CD14-positive monocyte (primary cell): ENCODE results near the gene THAP7. TPM values are rescaled to one million over a fixed set of nuclear protein-coding genes. Genes with fewer than 3 reads are reported as not detected.
"Not testable (repeated sequence)": the region's sequence is repeated elsewhere in the genome, so short reads cannot be mapped to it uniquely, and the experiment has no call there.

ENCODE experiments used
- DNase-seq, 3 donors: peaks; one replicate each; pipeline ENCODE4 v3.0.0-alpha.2; 2011 to 2022
- H2AFZ ChIP-seq: 2 replicates; pipeline ENCODE4 v1.6.0; 2012; ENCODE audit warnings: mild to moderate bottlenecking, low read depth, low read length, inconsistent platforms; ENCODE audit not compliant: insufficient read depth, poor library complexity, severe bottlenecking
- H3K27ac ChIP-seq, 2 donors: 1 replicate in 1 of 2; 2 replicates in 1 of 2; pipeline ENCODE4 v1.5.1; 2012 to 2013; ENCODE audit warnings: low read length in 2 of 2, control low read depth in 1 of 2, inconsistent platforms in 1 of 2, low read depth in 1 of 2, mild to moderate bottlenecking in 1 of 2
- H3K27me3 ChIP-seq, 2 donors: one replicate each; pipeline versions ENCODE4 v1.6.0 to v1.6.1; 2011 to 2013; ENCODE audit warnings: low read length in 2 of 2; ENCODE audit not compliant: control insufficient read depth in 2 of 2, insufficient read depth in 2 of 2
- H3K36me3 ChIP-seq, 2 donors: replicated peaks in 1 of 2; 1 replicate in 1 of 2; 2 replicates in 1 of 2; pipeline versions ENCODE4 v1.5.1 to v1.6.1; 2012 to 2013; ENCODE audit warnings: low read length in 2 of 2, control low read depth in 1 of 2, inconsistent platforms in 1 of 2, mild to moderate bottlenecking in 1 of 2; ENCODE audit not compliant: insufficient read depth in 2 of 2, control insufficient read depth in 1 of 2
- H3K4me1 ChIP-seq, 2 donors: 1 replicate in 1 of 2; 2 replicates in 1 of 2; pipeline versions ENCODE4 v1.5.1 to v1.6.1; 2012 to 2013; ENCODE audit warnings: low read length in 2 of 2, control low read depth in 1 of 2, inconsistent platforms in 1 of 2, mild to moderate bottlenecking in 1 of 2, moderate library complexity in 1 of 2; ENCODE audit not compliant: insufficient read depth in 2 of 2, control insufficient read depth in 1 of 2
- H3K4me2 ChIP-seq: replicated peaks from 2 replicates; pipeline ENCODE3; 2012; ENCODE audit warnings: low read length, moderate library complexity, mild to moderate bottlenecking; ENCODE audit not compliant: poor library complexity, severe bottlenecking; ENCODE audit errors: extremely low read depth
- H3K4me3 ChIP-seq, 3 experiments: fragments of 200-600 bp in 1 of 3; sonication (generic) in 1 of 3; replicated peaks in 1 of 3; 1 replicate in 2 of 3; 2 replicates in 1 of 3; pipeline ENCODE4 v1.5.1; 2011 to 2013; ENCODE audit warnings: low read length in 3 of 3, mild to moderate bottlenecking in 3 of 3, control low read depth in 2 of 3, low read depth in 2 of 3, inconsistent platforms in 1 of 3, moderate library complexity in 1 of 3
- H3K79me2 ChIP-seq: 2 replicates; pipeline ENCODE4 v1.6.0; 2012; ENCODE audit warnings: mild to moderate bottlenecking, control low read depth, inconsistent platforms, low read length, moderate library complexity; ENCODE audit not compliant: insufficient read depth
- H3K9ac ChIP-seq: 2 replicates; pipeline ENCODE4 v1.6.0; 2017; ENCODE audit warnings: low read length, mild to moderate bottlenecking; ENCODE audit not compliant: insufficient read depth, poor library complexity, severe bottlenecking
- H3K9me3 ChIP-seq, 2 donors: replicated peaks in 1 of 2; 1 replicate in 1 of 2; 2 replicates in 1 of 2; pipeline versions ENCODE4 v1.5.1 to v1.6.1; 2012 to 2013; ENCODE audit warnings: low read length in 2 of 2, control low read depth in 1 of 2; ENCODE audit not compliant: control insufficient read depth in 1 of 2, insufficient read depth in 1 of 2
- H4K20me1 ChIP-seq: 2 replicates; pipeline ENCODE4 v1.6.0; 2012; ENCODE audit warnings: mild to moderate bottlenecking, low read length, control low read depth, moderate library complexity; ENCODE audit not compliant: insufficient read depth
- H3K27ac Mint-ChIP-seq, 7 donors: one replicate each; pipeline ENCODE4 v1.8.0; 2020; ENCODE audit warnings: mild to moderate bottlenecking in 7 of 7, mixed read lengths in 7 of 7, moderate library complexity in 6 of 7, inconsistent platforms in 2 of 7
- H3K27me3 Mint-ChIP-seq, 3 donors: one replicate each; pipeline ENCODE4 v1.8.0; 2021 to 2022; ENCODE audit warnings: low read depth in 3 of 3, mild to moderate bottlenecking in 3 of 3, mixed read lengths in 3 of 3, moderate library complexity in 3 of 3, inconsistent platforms in 1 of 3
- H3K36me3 Mint-ChIP-seq, 2 donors: one replicate each; pipeline ENCODE4 v1.8.0; 2020; ENCODE audit warnings: mixed read lengths in 2 of 2, inconsistent platforms in 1 of 2, mild to moderate bottlenecking in 1 of 2
- H3K4me1 Mint-ChIP-seq: one replicate; pipeline ENCODE4 v1.8.0; 2020; ENCODE audit warnings: mild to moderate bottlenecking, mixed read lengths
- H3K4me3 Mint-ChIP-seq, 2 donors: one replicate each; pipeline ENCODE4 v1.8.0; 2020; ENCODE audit warnings: mild to moderate bottlenecking in 2 of 2, mixed read lengths in 2 of 2, moderate library complexity in 1 of 2
- H3K9me3 Mint-ChIP-seq, 7 donors: one replicate each; pipeline ENCODE4 v1.8.0; 2020 to 2022; ENCODE audit warnings: mixed read lengths in 7 of 7, mild to moderate bottlenecking in 6 of 7, moderate library complexity in 6 of 7, inconsistent platforms in 2 of 7
- WGBS: methylation state at CpG from one replicate; pipeline ENCODE4 v1.1.5; 2013; ENCODE audit warnings: missing lambda C conversion rate; ENCODE audit not compliant: insufficient coverage; 5-methylcytosine and 5-hydroxymethylcytosine counted together
- intact Hi-C, 2 donors: fragments of 100-400 bp; cut with micrococcal nuclease; formaldehyde crosslinking; loops; one replicate each; pipeline versions ENCODE4 v1.15.0 to v1.15.1; 2023
- polyA plus RNA-seq, 3 donors: library from polyadenylated mRNA; depleted of rRNA in 1 of 3; unstranded in 2 of 3; stranded (reverse) in 1 of 3; fragments of 300-500 nt in 2 of 3; fragments of >200 nt in 1 of 3; fragmentation: Illumina TruSeq in 2 of 3; gene quantifications; 1 replicate in 2 of 3; 2 replicates in 1 of 3; pipeline ENCODE4 v1.2.3, GENCODE V29; 2012 to 2021
- TF ChIP-seq, protein P1 (sequence below): fragments of 200-600 bp; IDR thresholded peaks from one replicate; pipeline ENCODE4 v1.8.0; 2022; ENCODE audit warnings: antibody characterized with exemption, mild to moderate bottlenecking

The THAP7 gene
- polyA plus RNA-seq, 3 donors, result 18.4 to 22.9 (median 19.8) TPM

DNA sequence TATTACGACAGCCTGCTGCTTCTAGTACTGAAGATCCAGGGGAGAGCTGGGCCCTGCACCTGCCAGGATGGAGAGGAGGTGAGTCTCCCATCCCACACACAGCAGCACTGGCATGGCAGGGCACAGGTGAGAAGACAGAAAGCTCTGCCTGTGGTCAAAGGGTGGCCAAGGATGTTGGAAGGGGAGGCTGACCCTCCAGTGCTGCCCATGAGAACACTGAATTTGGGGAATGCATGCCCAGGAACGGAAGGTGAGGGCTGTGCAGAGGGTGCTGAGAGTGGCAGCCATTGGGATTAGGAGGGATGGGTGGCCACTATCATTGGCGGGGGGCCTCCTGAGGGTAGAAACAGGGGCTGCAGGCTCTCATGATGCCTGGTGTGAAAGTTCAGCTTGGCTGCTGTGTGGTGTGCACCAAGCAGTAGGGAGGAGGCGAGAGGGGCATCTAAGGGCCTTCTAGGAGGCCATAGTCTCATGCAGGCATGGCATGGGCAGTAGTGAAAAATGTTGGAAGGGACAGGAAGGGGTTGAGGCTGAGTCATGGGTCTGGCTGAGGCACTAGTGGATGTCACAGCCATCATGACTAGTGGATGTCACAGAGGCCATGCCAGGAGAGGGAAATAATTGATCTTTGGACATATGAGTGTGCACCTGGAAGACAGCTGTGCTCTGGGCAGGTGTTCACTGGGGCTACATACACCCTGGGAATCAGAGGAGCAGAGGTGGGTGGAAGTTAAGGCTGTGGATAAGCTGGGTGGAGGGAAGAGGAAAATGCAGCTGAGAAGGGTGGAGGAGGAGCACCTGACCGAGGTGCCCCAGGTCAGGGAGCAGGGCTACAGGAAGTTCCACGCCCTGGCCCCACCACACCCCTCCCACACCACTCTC, 41.3 kb upstream of the THAP7 start:
- WGBS, result 87% methylated on average over 4 of the region's 6 CpGs
- no peak overlapping the region for H2AFZ ChIP-seq
- no peaks in the 10 kb centered on the region for H3K36me3 ChIP-seq
- peaks cover 0 to 5% of the 10 kb centered on the region in 2 donors for H3K27me3 ChIP-seq
- H3K27me3 Mint-ChIP-seq, result peaks cover 14 to 19% (median 17%) of the 10 kb centered on the region in 3 donors
- peaks cover 14 to 21% of the 10 kb centered on the region in 2 donors for H3K4me1 ChIP-seq
- TF ChIP-seq, protein P1, sequence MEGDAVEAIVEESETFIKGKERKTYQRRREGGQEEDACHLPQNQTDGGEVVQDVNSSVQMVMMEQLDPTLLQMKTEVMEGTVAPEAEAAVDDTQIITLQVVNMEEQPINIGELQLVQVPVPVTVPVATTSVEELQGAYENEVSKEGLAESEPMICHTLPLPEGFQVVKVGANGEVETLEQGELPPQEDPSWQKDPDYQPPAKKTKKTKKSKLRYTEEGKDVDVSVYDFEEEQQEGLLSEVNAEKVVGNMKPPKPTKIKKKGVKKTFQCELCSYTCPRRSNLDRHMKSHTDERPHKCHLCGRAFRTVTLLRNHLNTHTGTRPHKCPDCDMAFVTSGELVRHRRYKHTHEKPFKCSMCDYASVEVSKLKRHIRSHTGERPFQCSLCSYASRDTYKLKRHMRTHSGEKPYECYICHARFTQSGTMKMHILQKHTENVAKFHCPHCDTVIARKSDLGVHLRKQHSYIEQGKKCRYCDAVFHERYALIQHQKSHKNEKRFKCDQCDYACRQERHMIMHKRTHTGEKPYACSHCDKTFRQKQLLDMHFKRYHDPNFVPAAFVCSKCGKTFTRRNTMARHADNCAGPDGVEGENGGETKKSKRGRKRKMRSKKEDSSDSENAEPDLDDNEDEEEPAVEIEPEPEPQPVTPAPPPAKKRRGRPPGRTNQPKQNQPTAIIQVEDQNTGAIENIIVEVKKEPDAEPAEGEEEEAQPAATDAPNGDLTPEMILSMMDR, result no peak
- H3K4me2 ChIP-seq, result no peak overlapping the region
- no peak overlapping the region for H3K27ac ChIP-seq
- no peaks in the 10 kb centered on the region for H3K79me2 ChIP-seq
- peak overlapping the region in 2 of 7 donors; percentile 38 to 73 for H3K27ac Mint-ChIP-seq
- DNase-seq, result no peak
- no peak overlapping the region for H3K9ac ChIP-seq
- H3K36me3 Mint-ChIP-seq, result no peaks in the 10 kb centered on the region
- no peak overlapping the region for H3K4me3 Mint-ChIP-seq
- H3K4me3 ChIP-seq, result no peak overlapping the region
- H3K9me3 Mint-ChIP-seq, result peaks cover 0 to 3% (median 0%) of the 10 kb centered on the region in 7 donors
- H4K20me1 ChIP-seq, result no peaks in the 10 kb centered on the region
- H3K9me3 ChIP-seq, result no peaks in the 10 kb centered on the region
- H3K4me1 Mint-ChIP-seq, result peaks cover 24% of the 10 kb centered on the region
- intact Hi-C loops, result loop anchor here in 1 of 2 donors (10.0 kb wide), 1 partner anchor 58 kb away; the partner anchor contains the start of gene LZTR1

- Histone ChIP-seq H3K4me1 (peaks cover 14 to 21% of the 10 kb centered on the region in 2 donors), H2AFZ (no peak overlapping the region), H3K4me3 (no peak overlapping the region), H4K20me1 (no peaks in the 10 kb centered on the region), H3K4me2 (no peak overlapping the region), H3K27ac (no peak overlapping the region), H3K36me3 (no peaks in the 10 kb centered on the region), H3K79me2 (no peaks in the 10 kb centered on the region), H3K27me3 (peaks cover 0 to 5% of the 10 kb centered on the region in 2 donors), H3K9me3 (no peaks in the 10 kb centered on the region), H3K9ac (no peak overlapping the region)
- TF ChIP-seq, protein P1, result no peak
- H3K36me3 Mint-ChIP-seq, result no peaks in the 10 kb centered on the region
- H3K4me1 Mint-ChIP-seq, result peaks cover 24% of the 10 kb centered on the region
- whole genome bisulfite sequencing, result 88% methylated on average over 4 of the region's 4 CpGs
- intact Hi-C loops, result loop anchor here in 1 of 2 donors (10.0 kb wide), 1 partner anchor 57 kb away; the partner anchor contains the start of gene LZTR1
- no peak overlapping the region for H3K4me3 Mint-ChIP-seq
- peaks cover 0 to 2% (median 0%) of the 10 kb centered on the region in 7 donors for H3K9me3 Mint-ChIP-seq
- peak overlapping the region in 1 of 7 donors; percentile 46 for H3K27ac Mint-ChIP-seq
- no peak for DNase-seq
- peaks cover 14 to 18% (median 17%) of the 10 kb centered on the region in 3 donors for H3K27me3 Mint-ChIP-seq
These were observed 40.0 kb upstream of the THAP7 start for GRCh38 chr22:21041937-21042336.

- H3K27ac Mint-ChIP-seq, H3K9me3 ChIP-seq, H3K27ac ChIP-seq, H3K4me2 ChIP-seq, H3K79me2 ChIP-seq, H3K4me1 ChIP-seq, H3K36me3 ChIP-seq, H3K4me3 Mint-ChIP-seq, H3K9ac ChIP-seq, H3K4me1 Mint-ChIP-seq, H3K9me3 Mint-ChIP-seq, H4K20me1 ChIP-seq, H3K27me3 Mint-ChIP-seq, H2AFZ ChIP-seq, intact Hi-C loops, H3K27me3 ChIP-seq, H3K4me3 ChIP-seq, H3K36me3 Mint-ChIP-seq, DNase-seq: not testable (repeated sequence)
- WGBS, result no CpG with 5 or more reads among the region's 5 CpGs
These were observed 37.2 kb upstream of the THAP7 start for GRCh38 chr22:21039158-21039557.
